Tibial nerve (tissue), 4 donors: ENCODE measurements around the gene PKLR. TPM values are rescaled to one million over a fixed set of nuclear protein-coding genes. Genes with fewer than 3 reads are reported as not detected.

Experiments
- DNase-seq, 2 donors: peaks; one replicate each; pipeline ENCODE4 v3.0.0-alpha.2; 2019; ENCODE audit warnings: low spot score in 2 of 2
- H3K27ac ChIP-seq, 4 donors: fragments of 200-600 bp; sonication (generic) in 3 of 4; one replicate each; pipeline ENCODE4 v1.5.1; 2017 to 2019; ENCODE audit warnings: mild to moderate bottlenecking in 1 of 4
- H3K27me3 ChIP-seq, 2 donors: fragments of 200-600 bp; sonication (generic) in 1 of 2; one replicate each; pipeline versions ENCODE4 v1.5.1 to v1.6.0; 2017 to 2019
- H3K36me3 ChIP-seq, 3 donors: fragments of 200-600 bp; sonication (generic); one replicate each; pipeline ENCODE4 v1.5.1; 2018 to 2019
- H3K4me1 ChIP-seq, 4 donors: fragments of 200-600 bp; sonication (generic) in 3 of 4; one replicate each; pipeline ENCODE4 v1.5.1; 2017 to 2019
- H3K4me3 ChIP-seq, 4 donors: fragments of 200-600 bp; sonication (generic) in 3 of 4; one replicate each; pipeline ENCODE4 v1.5.1; 2017 to 2019; ENCODE audit warnings: mild to moderate bottlenecking in 1 of 4, moderate library complexity in 1 of 4
- H3K9me3 ChIP-seq, 4 donors: fragments of 200-600 bp; sonication (generic) in 3 of 4; one replicate each; pipeline ENCODE4 v1.5.1; 2017 to 2019
- CTCF ChIP-seq, 5 experiments: fragments of 200-600 bp in 3 of 5; fragments of 450-650 bp in 2 of 5; sonication (generic) in 3 of 5; IDR thresholded peaks; one replicate each; pipeline ENCODE4 v1.5.1; 2016 to 2019; ENCODE audit warnings: antibody characterized with exemption in 5 of 5, mild to moderate bottlenecking in 3 of 5, moderate library complexity in 2 of 5
- EP300 ChIP-seq, 2 donors: sonication (generic); formaldehyde crosslinking; IDR thresholded peaks; one replicate each; pipeline ENCODE4 v1.6.1; 2017; ENCODE audit warnings: antibody characterized with exemption in 2 of 2, mild to moderate bottlenecking in 1 of 2
- POLR2A ChIP-seq, 2 donors: fragments of 450-650 bp; IDR thresholded peaks; one replicate each; pipeline ENCODE4 v1.6.1; 2017; ENCODE audit warnings: antibody characterized with exemption in 2 of 2, mild to moderate bottlenecking in 2 of 2, moderate library complexity in 2 of 2
- WGBS, 2 donors: methylation state at CpG; one replicate each; pipeline ENCODE4 v1.1.5; 2018; 5-methylcytosine and 5-hydroxymethylcytosine counted together
- total RNA-seq, 4 donors: library from RNA; depleted of rRNA; stranded (reverse); fragments of >200 nt; gene quantifications; one replicate each; pipeline ENCODE4 v1.1.0, GENCODE V29; 2016

Gene PKLR
- total RNA-seq, 4 donors from 2014 or later: 0.20 to 0.66 (median 0.21) TPM; not detected in 1

DNA sequence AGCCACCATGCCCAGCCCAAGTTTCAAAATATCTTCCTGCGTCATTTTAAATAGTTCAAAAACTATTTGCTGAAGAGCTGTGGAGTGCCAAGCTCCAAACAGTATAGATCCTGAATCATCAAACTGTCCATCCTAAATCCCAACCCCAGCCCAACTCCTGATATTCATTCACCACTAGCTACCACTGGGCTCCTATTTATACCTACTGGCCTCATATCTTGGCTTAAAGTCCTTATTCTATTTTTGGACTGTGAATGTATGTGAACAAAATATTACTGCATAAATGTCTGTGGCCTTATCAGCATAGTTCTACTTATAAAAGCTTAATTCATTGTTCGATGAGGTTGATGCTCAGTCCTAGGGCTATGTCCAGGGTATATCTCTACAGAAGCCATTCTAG, 33.9 kb downstream of the PKLR start:
- 91 to 98% methylated on average over 2 of the region's 2 CpGs for WGBS, 2 donors
- Histone ChIP-seq H3K4me1 (peaks cover 0 to 26% (median 15%) of the 10 kb centered on the region in 4 donors), H3K9me3 (no peaks in the 10 kb centered on the region), H3K27ac (no peak overlapping the region), H3K36me3 (peaks cover 6 to 90% (median 69%) of the 10 kb centered on the region in 3 donors), H3K4me3 (no peak overlapping the region), H3K27me3 (no peaks in the 10 kb centered on the region)
- TF ChIP-seq POLR2A (IDR thresholded peaks at IDR 0.05): no peak
- no peak for TF ChIP-seq CTCF (IDR thresholded peaks at IDR 0.05)
- no peak for TF ChIP-seq EP300 (IDR thresholded peaks at IDR 0.05)
- no peak for DNase-seq

DNA sequence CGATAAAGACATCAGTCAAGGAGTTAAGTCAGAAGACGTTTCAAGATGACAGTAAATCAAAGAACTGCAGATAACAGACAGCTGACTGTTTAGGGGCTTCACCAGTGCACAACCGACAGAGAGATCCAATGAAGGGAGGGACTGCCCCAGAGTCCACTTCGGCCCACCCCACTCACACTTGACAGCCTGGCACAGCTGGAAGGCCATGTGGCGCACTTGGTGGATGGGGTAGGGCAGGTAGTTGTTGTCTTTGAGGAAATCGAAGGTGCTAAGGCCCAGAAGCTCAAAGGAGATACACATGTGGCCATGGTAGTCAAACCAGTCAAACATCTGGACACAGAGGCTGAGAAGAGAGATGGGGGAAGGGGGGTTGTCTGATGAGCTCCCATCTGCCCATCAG, 34.7 kb downstream of the PKLR start:
- Histone ChIP-seq H3K4me3 (no peak overlapping the region), H3K9me3 (no peaks in the 10 kb centered on the region), H3K36me3 (peaks cover 6 to 87% (median 69%) of the 10 kb centered on the region in 3 donors), H3K27me3 (no peaks in the 10 kb centered on the region), H3K27ac (no peak overlapping the region), H3K4me1 (peaks cover 0 to 20% (median 8%) of the 10 kb centered on the region in 4 donors)
- DNase-seq: no peak
- TF ChIP-seq EP300 (IDR thresholded peaks at IDR 0.05) (no peak), CTCF (IDR thresholded peaks at IDR 0.05) (no peak), POLR2A (IDR thresholded peaks at IDR 0.05) (no peak)
- 76 to 80% methylated on average over 6 of the region's 6 CpGs for WGBS, 2 donors

GRCh38 chr1:155263067-155263466, 38.2 kb downstream of the PKLR start:
- WGBS, 2 donors: 80 to 86% methylated on average over 9 to 11 of the region's 11 CpGs
- Histone ChIP-seq H3K36me3 (peaks cover 0 to 73% (median 53%) of the 10 kb centered on the region in 3 donors), H3K27ac (peak overlapping the region in 3 of 4 donors; percentile 60 to 95 (median 90)), H3K27me3 (no peaks in the 10 kb centered on the region), H3K9me3 (no peaks in the 10 kb centered on the region), H3K4me3 (no peak overlapping the region), H3K4me1 (peaks cover 0 to 24% (median 13%) of the 10 kb centered on the region in 4 donors)
- no peak for TF ChIP-seq EP300 (IDR thresholded peaks at IDR 0.05)
- TF ChIP-seq POLR2A (IDR thresholded peaks at IDR 0.05): no peak
- TF ChIP-seq CTCF (IDR thresholded peaks at IDR 0.05): no peak
- DNase-seq: no peak

- H3K27me3 ChIP-seq: no peaks in the 10 kb centered on the region
- H3K9me3 ChIP-seq: no peaks in the 10 kb centered on the region
- WGBS, 2 donors: 0 to 1% methylated on average over 22 to 41 of the region's 47 CpGs
- H3K27ac ChIP-seq: peak within 1 kb of the TSS; percentile 60 to 95 (median 86)
- H3K4me1 ChIP-seq: peaks cover 0 to 24% (median 13%) of the 10 kb centered on the region in 4 donors
- TF ChIP-seq EP300 (IDR thresholded peaks at IDR 0.05) (peak; percentile 93 to 94), POLR2A (IDR thresholded peaks at IDR 0.05) (peak; percentile 6 to 65), CTCF (IDR thresholded peaks at IDR 0.05) (peak in 1 of 5 experiments; percentile 32)
- peaks cover 0 to 73% (median 43%) of the 10 kb centered on the region in 3 donors for H3K36me3 ChIP-seq
- DNase-seq: peak; percentile 89 to 97
- peak within 1 kb of the TSS; percentile 56 to 92 (median 80) for H3K4me3 ChIP-seq
Measured at GRCh38 chr1:155261852-155262673, 39.2 kb downstream of the PKLR start, which contains the start of gene SCAMP3. TSS of gene SCAMP3 (minus strand) at chr1:155262360. CDS start at chr1:155262151, 209 bp downstream.

DNA sequence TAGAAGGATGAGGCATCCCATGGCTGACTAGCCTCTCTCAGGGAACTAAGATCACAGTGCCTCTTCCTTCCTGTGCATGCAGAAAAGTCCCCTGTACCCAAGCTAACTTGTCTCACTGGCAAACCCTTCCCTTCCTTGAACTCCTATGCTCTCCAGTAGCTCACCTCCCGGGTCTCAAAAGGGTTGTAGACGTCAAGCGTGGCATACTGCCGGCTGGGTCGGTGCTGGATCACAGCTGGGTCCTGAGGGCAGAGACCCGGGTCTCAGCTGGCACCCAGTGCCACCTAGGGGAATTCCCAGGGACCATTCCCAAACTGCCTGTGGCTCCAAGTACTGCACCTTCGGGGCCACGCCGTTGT, 39.8 kb downstream of the PKLR start:
- H3K27ac ChIP-seq: peak overlapping the region; percentile 60 to 95 (median 86)
- peaks cover 0 to 28% (median 16%) of the 10 kb centered on the region in 4 donors for H3K4me1 ChIP-seq
- H3K9me3 ChIP-seq: no peaks in the 10 kb centered on the region
- H3K4me3 ChIP-seq: peak overlapping the region; percentile 56 to 92 (median 80)
- TF ChIP-seq POLR2A (IDR thresholded peaks at IDR 0.05): no peak
- no peak for TF ChIP-seq EP300 (IDR thresholded peaks at IDR 0.05)
- no peak for TF ChIP-seq CTCF (IDR thresholded peaks at IDR 0.05)
- WGBS, 2 donors: 0 to 1% methylated on average over 9 of the region's 9 CpGs
- H3K27me3 ChIP-seq: no peaks in the 10 kb centered on the region
- no peak for DNase-seq
- H3K36me3 ChIP-seq: peaks cover 0 to 73% (median 38%) of the 10 kb centered on the region in 3 donors
